ENCODE data around the gene INCENP.

DNA sequence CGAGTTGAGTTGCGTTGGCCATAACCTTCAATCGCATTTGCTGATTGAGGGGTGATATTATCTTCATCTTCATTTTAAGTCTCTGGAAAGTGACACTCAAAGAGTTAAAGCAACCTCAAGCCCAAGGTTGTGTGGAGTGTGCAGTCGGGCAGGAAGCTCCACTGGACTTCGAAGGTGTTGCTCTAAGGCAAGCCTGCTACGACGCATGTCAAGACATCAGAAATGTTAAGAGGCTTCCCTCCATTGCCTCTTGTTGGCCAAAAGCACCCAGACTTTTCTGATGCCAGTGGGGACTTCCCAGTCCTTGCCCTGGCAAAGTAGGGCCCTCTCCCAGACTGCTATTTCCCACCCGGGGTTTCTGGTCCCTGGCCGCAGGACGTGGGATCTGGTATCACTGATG lies 42.6 kb downstream of the INCENP start:
- TF ChIP-seq POLR2A (IDR thresholded peaks at IDR 0.05), result no peak
- TF ChIP-seq CTCF (IDR thresholded peaks at IDR 0.05), result no peak
